ENCODE data around the gene MAST4. TPM values are rescaled to one million over a fixed set of nuclear protein-coding genes. Genes with fewer than 3 reads are reported as not detected.

The MAST4 gene
- total and polyA plus RNA-seq, 8 donors, result 5.9 to 29.7 (median 10.0) TPM

GRCh38 chr5:66861402-66861801 lies 265.2 kb downstream of the MAST4 start:
- ATAC-seq, result peak in 1 of 4 donors; percentile 34
- TF ChIP-seq CTCF (IDR thresholded peaks at IDR 0.05), result no peak
- no peak for DNase-seq
- no peak for FAIRE-seq
- intact Hi-C loops (cut with DNase I), result no loop called here
- Histone ChIP-seq H3K4me3 (no peak overlapping the region), H3K9me3 (no peaks in the 10 kb centered on the region), H3K4me1 (no peaks in the 10 kb centered on the region), H3K36me3 (no peaks in the 10 kb centered on the region), H3K27me3 (no peaks in the 10 kb centered on the region), H3K27ac (no peak overlapping the region)
- WGBS, 2 donors, result 51 to 55% methylated on average over 1 of the region's 1 CpG

GRCh38 chr5:66862020-66862419 lies 265.8 kb downstream of the MAST4 start:
- FAIRE-seq, result no peak
- intact Hi-C loops (cut with DNase I), result no loop called here
- Histone ChIP-seq H3K4me3 (no peak overlapping the region), H3K36me3 (no peaks in the 10 kb centered on the region), H3K9me3 (no peaks in the 10 kb centered on the region), H3K27ac (no peak overlapping the region), H3K27me3 (no peaks in the 10 kb centered on the region), H3K4me1 (no peaks in the 10 kb centered on the region)
- no peak for ATAC-seq
- no peak for TF ChIP-seq CTCF (IDR thresholded peaks at IDR 0.05)
- no peak for DNase-seq
- WGBS, 2 donors, result 72 to 90% methylated on average over 2 of the region's 2 CpGs

- no peak for FAIRE-seq
- intact Hi-C loops (cut with DNase I), result no loop called here
- H3K36me3 ChIP-seq, result no peaks in the 10 kb centered on the region
Measured at GRCh38 chr5:66863243-66864170, 267.3 kb downstream of the MAST4 start.

GRCh38 chr5:66864240-66864884 lies 268.2 kb downstream of the MAST4 start:
- no peak overlapping the region for H3K4me3 ChIP-seq
- no peaks in the 10 kb centered on the region for H3K27me3 ChIP-seq
- no peaks in the 10 kb centered on the region for H3K9me3 ChIP-seq
- no peaks in the 10 kb centered on the region for H3K36me3 ChIP-seq
- intact Hi-C loops (cut with DNase I), result no loop called here
- ATAC-seq, result peak in 1 of 4 donors; percentile 29
- TF ChIP-seq CTCF (IDR thresholded peaks at IDR 0.05), result peak in 1 of 4 donors; percentile 12
- no peaks in the 10 kb centered on the region for H3K4me1 ChIP-seq
- WGBS, 2 donors, result 71 to 74% methylated on average over 10 of the region's 10 CpGs
- no peak for DNase-seq
- no peak overlapping the region for H3K27ac ChIP-seq
- FAIRE-seq, result no peak

More at GRCh38 chr5:66863243-66864170, 267.3 kb downstream of the MAST4 start:
- no peak for TF ChIP-seq CTCF (IDR thresholded peaks at IDR 0.05)
- H3K27me3 ChIP-seq, result no peaks in the 10 kb centered on the region
- DNase-seq, result no peak
- WGBS, 2 donors, result 73 to 76% methylated on average over 6 of the region's 6 CpGs
- H3K9me3 ChIP-seq, result no peaks in the 10 kb centered on the region
- H3K4me3 ChIP-seq, result no peak overlapping the region
- H3K27ac ChIP-seq, result no peak overlapping the region
- ATAC-seq, result no peak
- no peaks in the 10 kb centered on the region for H3K4me1 ChIP-seq

All from pancreas (tissue), 10 donors.